Pancreas (tissue), 10 donors: ENCODE measurements around the gene NOL4L. TPM values are rescaled to one million over a fixed set of nuclear protein-coding genes. Genes with fewer than 3 reads are reported as not detected.
"Not testable (repeated sequence)": the region's sequence is repeated elsewhere in the genome, so short reads cannot be mapped to it uniquely, and the experiment has no call there.

Experiments used
- ATAC-seq, 4 donors: fragments of 200-7000 bp; cut with Tn5 transposase; one replicate each; pipeline versions ENCODE4 v1.8.0 to v1.9.1; 2020; ENCODE audit warnings: mild to moderate bottlenecking in 4 of 4, moderate library complexity in 4 of 4
- DNase-seq, 6 donors: peaks; one replicate each; pipeline ENCODE4 v3.0.0-alpha.2; 2020
- FAIRE-seq: peaks from 2 replicates; lab custom pipeline; 2012; peaks lifted over from hg19 to GRCh38; lab: Jason Lieb, UNC
- H3K27ac ChIP-seq, 4 donors: fragments of 200-600 bp; sonication (generic); 1 replicate in 3 of 4; 2 replicates in 1 of 4; pipeline versions ENCODE4 v1.5.0 to v1.8.0; 2020
- H3K27me3 ChIP-seq, 4 donors: fragments of 200-600 bp; one replicate each; pipeline ENCODE4 v1.8.0; 2021
- H3K36me3 ChIP-seq, 3 donors: fragments of 200-600 bp; sonication (generic) in 1 of 3; one replicate each; pipeline versions ENCODE4 v1.5.0 to v1.8.0; 2020 to 2021
- H3K4me1 ChIP-seq, 3 donors: fragments of 200-600 bp; one replicate each; pipeline ENCODE4 v1.8.0; 2021
- H3K4me3 ChIP-seq, 4 donors: fragments of 200-600 bp; sonication (generic) in 2 of 4; one replicate each; pipeline versions ENCODE4 v1.5.0 to v1.8.0; 2020 to 2021
- H3K9me3 ChIP-seq, 4 donors: fragments of 200-600 bp; one replicate each; pipeline ENCODE4 v1.8.0; 2021
- CTCF ChIP-seq, 4 donors: fragments of 200-600 bp; sonication (generic) in 3 of 4; IDR thresholded peaks; one replicate each; pipeline versions ENCODE4 v1.5.0 to v1.8.0; 2021; ENCODE audit warnings: antibody characterized with exemption in 4 of 4
- WGBS, 2 donors: extraction: QIAGEN DNeasy Blood & Tissue Kit; methylation state at CpG; one replicate each; pipeline ENCODE4 v1.1.7; 2013; 5-methylcytosine and 5-hydroxymethylcytosine counted together
- intact Hi-C, 3 donors: fragments of 100-400 bp; cut with DNase I; formaldehyde crosslinking; loops; one replicate each; pipeline versions ENCODE4 v1.11.1 to v1.14.2; 2022
- polyA plus RNA-seq, 2 donors: library from polyadenylated mRNA; stranded (reverse); fragments of 200-250 nt; gene quantifications; one replicate each; pipeline ENCODE4 v1.2.3, GENCODE V29; 2013
- total RNA-seq, 6 donors: library from RNA; stranded (reverse); fragmentation: NEBNext Ultra II Directional in 4 of 6; extraction: Animal tissue kit (Norgen Biotek cat#: 25700) in 4 of 6; gene quantifications; one replicate each; pipeline versions ENCODE4 v1.2.1 to v1.2.4, GENCODE V29; 2021 to 2023
- donor health status: healthy with polysubstance abuse.
- donor health status: DM: no; HTN: no; CAD: no; lungs with moderate emphysema.
- donor health status: DM: no; HTN: no; CAD: no.
- donor health status: control.
- donor health status: control.
- donor health status: Bipolar disorder and iron deficiency.
- donor health status: DM: yes; HTN: yes; CAD: no.
- donor health status: DM: no; HTN: no; CAD: no.
- donor health status: DM: no; HTN: no; CAD: no.
- donor health status: DM: yes; HTN: yes; CAD: no.

The NOL4L gene
- total and polyA plus RNA-seq, 8 donors, result 8.7 to 14.5 (median 10.2) TPM

- ATAC-seq (no peak), FAIRE-seq (no peak), DNase-seq (no peak)
- no peaks in the 10 kb centered on the region for H3K36me3 ChIP-seq
- no peaks in the 10 kb centered on the region for H3K27me3 ChIP-seq
- intact Hi-C loops, result no loop called here
- H3K4me3 ChIP-seq, result no peak overlapping the region
- TF ChIP-seq CTCF (IDR thresholded peaks at IDR 0.05), result no peak
- 65 to 76% methylated on average over 7 of the region's 7 CpGs for WGBS, 2 donors
- H3K4me1 ChIP-seq, result no peaks in the 10 kb centered on the region
- H3K9me3 ChIP-seq, result no peaks in the 10 kb centered on the region
- H3K27ac ChIP-seq, result no peak overlapping the region
Measured at GRCh38 chr20:32597714-32598113, 12.6 kb upstream of the NOL4L start.

- Histone ChIP-seq H3K27ac (no peak overlapping the region), H3K36me3 (no peaks in the 10 kb centered on the region), H3K27me3 (no peaks in the 10 kb centered on the region), H3K9me3 (no peaks in the 10 kb centered on the region), H3K4me3 (no peak overlapping the region), H3K4me1 (no peaks in the 10 kb centered on the region)
- intact Hi-C loops, result no loop called here
- DNase-seq (no peak), FAIRE-seq (no peak), ATAC-seq (no peak)
- TF ChIP-seq CTCF (IDR thresholded peaks at IDR 0.05), result no peak
- WGBS, 2 donors, result 45 to 66% methylated on average over 2 of the region's 2 CpGs
Measured at GRCh38 chr20:32596681-32597252, 11.6 kb upstream of the NOL4L start.

- Histone ChIP-seq H3K27me3 (no peaks in the 10 kb centered on the region), H3K4me3 (no peak overlapping the region), H3K27ac (no peak overlapping the region), H3K4me1 (no peaks in the 10 kb centered on the region), H3K9me3 (no peaks in the 10 kb centered on the region), H3K36me3 (no peaks in the 10 kb centered on the region)
- TF ChIP-seq CTCF (IDR thresholded peaks at IDR 0.05), result no peak
- FAIRE-seq (no peak), DNase-seq (no peak), ATAC-seq (no peak)
- 85 to 86% methylated on average over 4 of the region's 4 CpGs for WGBS, 2 donors
- intact Hi-C loops, result no loop called here
Measured at GRCh38 chr20:32595143-32595542, 10.0 kb upstream of the NOL4L start.

- H3K36me3 ChIP-seq, H3K27ac ChIP-seq, DNase-seq, H3K9me3 ChIP-seq, FAIRE-seq, H3K4me1 ChIP-seq, ATAC-seq, intact Hi-C loops, H3K27me3 ChIP-seq, H3K4me3 ChIP-seq: not testable (repeated sequence)
- 95 to 98% methylated on average over 5 of the region's 5 CpGs for WGBS, 2 donors
Measured at GRCh38 chr20:32594669-32595068, 9.5 kb upstream of the NOL4L start.

- ATAC-seq (no peak), DNase-seq (no peak), FAIRE-seq (no peak)
- WGBS, 2 donors, result 92 to 94% methylated on average over 5 of the region's 5 CpGs
- Histone ChIP-seq H3K36me3 (no peaks in the 10 kb centered on the region), H3K4me1 (no peaks in the 10 kb centered on the region), H3K4me3 (no peak overlapping the region), H3K27ac (no peak overlapping the region), H3K27me3 (no peaks in the 10 kb centered on the region), H3K9me3 (no peaks in the 10 kb centered on the region)
- intact Hi-C loops, result no loop called here
- TF ChIP-seq CTCF (IDR thresholded peaks at IDR 0.05), result no peak
Measured at GRCh38 chr20:32594204-32594603, 9.1 kb upstream of the NOL4L start.

- H3K27ac ChIP-seq, ATAC-seq, H3K36me3 ChIP-seq, H3K9me3 ChIP-seq, H3K27me3 ChIP-seq, H3K4me1 ChIP-seq, DNase-seq, intact Hi-C loops, H3K4me3 ChIP-seq, FAIRE-seq: not testable (repeated sequence)
- 95 to 96% methylated on average over 4 of the region's 4 CpGs for WGBS, 2 donors
Measured at GRCh38 chr20:32592616-32593015, 7.5 kb upstream of the NOL4L start.
